Upper lobe of left lung (tissue), 6 donors: ENCODE measurements around the gene METTL22. TPM values are rescaled to one million over a fixed set of nuclear protein-coding genes. Genes with fewer than 3 reads are reported as not detected.
A peak's percentile ranks its signal among the peaks of the same experiment; 100 is the strongest.

Experiments
- ATAC-seq, 2 donors: fragments of 200-7000 bp; cut with Tn5 transposase; one replicate each; pipeline ENCODE4 v1.9.1; 2022; ENCODE audit warnings: mild to moderate bottlenecking in 2 of 2, moderate library complexity in 2 of 2; ENCODE audit not compliant: low FRiP score in 2 of 2
- DNase-seq, 2 donors: peaks; one replicate each; pipeline ENCODE4 v3.0.0-alpha.2; 2019 to 2020
- H3K27ac ChIP-seq, 4 donors: fragments of 200-600 bp; sonication (generic); one replicate each; pipeline ENCODE4 v1.5.1; 2016 to 2019
- H3K27me3 ChIP-seq, 4 donors: fragments of 200-600 bp; sonication (generic); one replicate each; pipeline ENCODE4 v1.5.1; 2017 to 2019
- H3K36me3 ChIP-seq, 4 donors: fragments of 200-600 bp; sonication (generic); one replicate each; pipeline ENCODE4 v1.5.1; 2016 to 2019
- H3K4me1 ChIP-seq, 4 donors: fragments of 200-600 bp; sonication (generic); one replicate each; pipeline ENCODE4 v1.5.1; 2018 to 2019
- H3K4me3 ChIP-seq, 4 donors: fragments of 200-600 bp; sonication (generic); one replicate each; pipeline ENCODE4 v1.5.1; 2017 to 2019; ENCODE audit warnings: mild to moderate bottlenecking in 2 of 4, moderate library complexity in 1 of 4
- H3K9me3 ChIP-seq, 4 donors: fragments of 200-600 bp; sonication (generic); one replicate each; pipeline ENCODE4 v1.5.1; 2018 to 2019
- EP300 ChIP-seq, 4 donors: sonication (generic); formaldehyde crosslinking; IDR thresholded peaks; one replicate each; pipeline ENCODE4 v1.5.1; 2017; ENCODE audit warnings: antibody characterized with exemption in 4 of 4, control low read depth in 2 of 4
- POLR2A ChIP-seq, 4 donors: fragments of 450-650 bp; IDR thresholded peaks; one replicate each; pipeline ENCODE4 v1.5.1; 2016 to 2017; ENCODE audit warnings: antibody characterized with exemption in 4 of 4, mild to moderate bottlenecking in 2 of 4
- POLR2AphosphoS5 ChIP-seq, 2 donors: sonication (generic); formaldehyde crosslinking; IDR thresholded peaks; one replicate each; pipeline ENCODE4 v1.5.1; 2017; ENCODE audit warnings: antibody characterized with exemption in 2 of 2
- WGBS, 2 donors: methylation state at CpG; one replicate each; pipeline ENCODE4 v1.1.5; 2017 to 2018; 5-methylcytosine and 5-hydroxymethylcytosine counted together
- total RNA-seq, 6 donors: library from RNA; depleted of rRNA in 4 of 6; stranded (reverse); fragments of >200 nt in 4 of 6; gene quantifications; one replicate each; pipeline versions ENCODE4 v1.1.0 to v1.2.1, GENCODE V29; 2016 to 2021
- TF ChIP-seq, protein P1 (sequence below), 6 experiments: fragments of 450-650 bp in 4 of 6; fragments of 200-600 bp in 2 of 6; sonication (generic) in 2 of 6; IDR thresholded peaks; one replicate each; pipeline ENCODE4 v1.5.1; 2016 to 2019; ENCODE audit warnings: antibody characterized with exemption in 6 of 6
- donor health status: DM: no; HTN: no; CAD: no; lungs with moderate emphysema.
- donor health status: DM: no; HTN: yes; CAD: no; lungs with severe emphysema.

METTL22 gene
- total RNA-seq, 6 donors from 2014 or later = 22.3 to 118 (median 36.5) TPM

GRCh38 chr16:8627456-8627855 is 6.0 kb downstream of the METTL22 start:
- ATAC-seq (no peak), DNase-seq (no peak)
- peaks cover 33 to 73% (median 65%) of the 10 kb centered on the region in 4 donors for H3K36me3 ChIP-seq
- no peak overlapping the region for H3K27ac ChIP-seq
- 95 to 99% methylated on average over 3 to 4 of the region's 4 CpGs for WGBS, 2 donors
- H3K9me3 ChIP-seq = no peaks in the 10 kb centered on the region
- TF ChIP-seq EP300 (IDR thresholded peaks at IDR 0.05) (no peak), POLR2AphosphoS5 (IDR thresholded peaks at IDR 0.05) (no peak), POLR2A (IDR thresholded peaks at IDR 0.05) (no peak)
- TF ChIP-seq, protein P1, sequence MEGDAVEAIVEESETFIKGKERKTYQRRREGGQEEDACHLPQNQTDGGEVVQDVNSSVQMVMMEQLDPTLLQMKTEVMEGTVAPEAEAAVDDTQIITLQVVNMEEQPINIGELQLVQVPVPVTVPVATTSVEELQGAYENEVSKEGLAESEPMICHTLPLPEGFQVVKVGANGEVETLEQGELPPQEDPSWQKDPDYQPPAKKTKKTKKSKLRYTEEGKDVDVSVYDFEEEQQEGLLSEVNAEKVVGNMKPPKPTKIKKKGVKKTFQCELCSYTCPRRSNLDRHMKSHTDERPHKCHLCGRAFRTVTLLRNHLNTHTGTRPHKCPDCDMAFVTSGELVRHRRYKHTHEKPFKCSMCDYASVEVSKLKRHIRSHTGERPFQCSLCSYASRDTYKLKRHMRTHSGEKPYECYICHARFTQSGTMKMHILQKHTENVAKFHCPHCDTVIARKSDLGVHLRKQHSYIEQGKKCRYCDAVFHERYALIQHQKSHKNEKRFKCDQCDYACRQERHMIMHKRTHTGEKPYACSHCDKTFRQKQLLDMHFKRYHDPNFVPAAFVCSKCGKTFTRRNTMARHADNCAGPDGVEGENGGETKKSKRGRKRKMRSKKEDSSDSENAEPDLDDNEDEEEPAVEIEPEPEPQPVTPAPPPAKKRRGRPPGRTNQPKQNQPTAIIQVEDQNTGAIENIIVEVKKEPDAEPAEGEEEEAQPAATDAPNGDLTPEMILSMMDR (IDR thresholded peaks at IDR 0.05) = no peak
- H3K27me3 ChIP-seq = no peaks in the 10 kb centered on the region
- no peak overlapping the region for H3K4me3 ChIP-seq
- peaks cover 6 to 19% (median 13%) of the 10 kb centered on the region in 4 donors for H3K4me1 ChIP-seq

DNA sequence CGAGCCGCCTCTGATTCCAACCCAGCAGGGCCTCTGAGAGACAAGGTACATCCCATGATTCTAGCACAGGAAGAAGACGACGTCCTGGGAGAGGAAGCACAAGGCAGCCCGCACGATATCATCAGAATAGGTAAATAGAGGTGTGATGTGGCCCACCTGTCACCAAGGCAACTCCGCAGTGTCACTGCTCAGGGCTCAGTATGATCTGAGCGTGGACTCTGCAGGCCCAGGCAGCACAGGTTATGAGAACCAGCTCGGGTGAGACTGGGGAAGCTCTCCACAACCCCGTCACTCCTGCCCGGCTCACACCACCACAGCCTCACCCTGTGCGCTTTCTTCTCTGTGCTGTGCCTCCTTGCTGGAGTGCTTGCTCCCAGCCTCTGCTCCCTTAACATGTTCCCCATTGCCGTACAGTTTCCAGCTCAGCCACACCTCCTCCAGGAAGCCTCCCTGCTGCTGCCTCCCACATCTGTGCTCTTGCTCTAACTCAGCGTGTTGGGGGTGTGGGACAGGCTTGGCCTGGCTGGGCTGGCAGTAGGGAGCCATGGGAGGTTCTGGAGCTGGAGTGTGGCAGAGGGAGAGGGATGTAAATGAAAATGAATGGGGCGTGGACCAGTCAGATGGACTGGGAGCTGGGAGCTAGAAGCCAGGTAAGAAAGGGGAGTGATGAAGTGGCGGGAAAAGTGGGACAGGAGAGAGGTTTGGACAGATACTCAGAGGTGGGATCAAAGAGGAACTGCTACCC is 7.7 kb downstream of the METTL22 start:
- no peak for ATAC-seq
- 93 to 94% methylated on average over 15 to 16 of the region's 16 CpGs for whole genome bisulfite sequencing, 2 donors
- no peak overlapping the region for H3K4me3 ChIP-seq
- H3K27me3 ChIP-seq = no peaks in the 10 kb centered on the region
- H3K27ac ChIP-seq = no peak overlapping the region
- peaks cover 33 to 90% (median 78%) of the 10 kb centered on the region in 4 donors for H3K36me3 ChIP-seq
- no peak for DNase-seq
- no peaks in the 10 kb centered on the region for H3K9me3 ChIP-seq
- no peak for TF ChIP-seq EP300 (IDR thresholded peaks at IDR 0.05)
- no peak for TF ChIP-seq POLR2AphosphoS5 (IDR thresholded peaks at IDR 0.05)
- TF ChIP-seq POLR2A (IDR thresholded peaks at IDR 0.05) = no peak
- TF ChIP-seq, protein P1 (IDR thresholded peaks at IDR 0.05) = no peak
- peaks cover 0 to 4% (median 0%) of the 10 kb centered on the region in 4 donors for H3K4me1 ChIP-seq

DNA sequence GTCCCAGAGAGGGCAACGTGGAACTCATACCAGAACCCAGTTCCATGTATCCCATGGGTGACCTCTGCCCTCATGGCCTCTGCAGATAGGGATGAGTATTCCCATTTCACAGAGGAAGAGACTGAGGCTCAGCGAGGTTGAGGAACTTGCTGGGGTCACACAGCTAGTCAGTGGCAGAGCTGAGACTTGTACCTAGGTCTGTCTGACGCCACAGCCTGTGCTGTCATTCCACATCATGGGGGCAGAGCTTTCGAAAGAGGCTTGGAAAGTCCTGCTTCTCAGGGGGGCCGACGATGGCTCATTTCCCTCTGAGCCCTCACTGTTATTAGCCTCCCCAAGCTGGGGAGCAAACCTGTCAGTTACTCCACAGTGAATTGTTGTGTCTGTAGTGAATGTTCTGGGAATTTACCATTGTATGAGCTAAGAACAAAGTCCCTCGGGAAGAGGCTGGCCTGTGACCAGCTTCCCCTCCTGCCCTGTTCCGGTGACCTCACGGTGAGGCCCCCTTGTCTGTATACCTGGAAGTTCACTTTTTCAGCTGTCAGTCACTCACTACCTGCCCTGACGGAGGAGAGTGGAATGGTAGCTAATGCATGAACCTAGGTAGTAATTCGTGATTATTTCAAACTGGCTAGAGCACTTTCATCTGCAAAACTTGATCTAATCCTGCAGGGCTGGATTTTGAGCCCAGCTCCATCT is 8.9 kb downstream of the METTL22 start:
- H3K36me3 ChIP-seq = peaks cover 35 to 94% (median 84%) of the 10 kb centered on the region in 4 donors
- WGBS, 2 donors = 86 to 96% methylated on average over 4 to 11 of the region's 11 CpGs
- no peaks in the 10 kb centered on the region for H3K27me3 ChIP-seq
- DNase-seq (no peak), ATAC-seq (no peak)
- no peak overlapping the region for H3K4me3 ChIP-seq
- H3K9me3 ChIP-seq = no peaks in the 10 kb centered on the region
- TF ChIP-seq EP300 (IDR thresholded peaks at IDR 0.05) = no peak
- TF ChIP-seq POLR2AphosphoS5 (IDR thresholded peaks at IDR 0.05) = no peak
- TF ChIP-seq, protein P1 (IDR thresholded peaks at IDR 0.05) = no peak
- no peak for TF ChIP-seq POLR2A (IDR thresholded peaks at IDR 0.05)
- H3K27ac ChIP-seq = no peak overlapping the region
- no peaks in the 10 kb centered on the region for H3K4me1 ChIP-seq

- Histone ChIP-seq H3K9me3 (no peaks in the 10 kb centered on the region), H3K27ac (peak overlapping the region; percentile 73 to 87 (median 80)), H3K4me1 (no peaks in the 10 kb centered on the region), H3K4me3 (no peak overlapping the region), H3K27me3 (no peaks in the 10 kb centered on the region), H3K36me3 (peaks cover 31 to 93% (median 84%) of the 10 kb centered on the region in 4 donors)
- TF ChIP-seq POLR2A (IDR thresholded peaks at IDR 0.05) = no peak
- no peak for TF ChIP-seq POLR2AphosphoS5 (IDR thresholded peaks at IDR 0.05)
- TF ChIP-seq, protein P1 (IDR thresholded peaks at IDR 0.05) = no peak
- no peak for TF ChIP-seq EP300 (IDR thresholded peaks at IDR 0.05)
- WGBS, 2 donors = 88 to 92% methylated on average over 9 of the region's 9 CpGs
- no peak for ATAC-seq
- no peak for DNase-seq
Measured at GRCh38 chr16:8631373-8631772, 9.9 kb downstream of the METTL22 start.
